ENCODE results near the gene SIPA1L2. TPM values are rescaled to one million over a fixed set of nuclear protein-coding genes. Genes with fewer than 3 reads are reported as not detected.

SIPA1L2 gene
- total RNA-seq, 1 experiment from 2014 or later: 12.5 TPM

DNA sequence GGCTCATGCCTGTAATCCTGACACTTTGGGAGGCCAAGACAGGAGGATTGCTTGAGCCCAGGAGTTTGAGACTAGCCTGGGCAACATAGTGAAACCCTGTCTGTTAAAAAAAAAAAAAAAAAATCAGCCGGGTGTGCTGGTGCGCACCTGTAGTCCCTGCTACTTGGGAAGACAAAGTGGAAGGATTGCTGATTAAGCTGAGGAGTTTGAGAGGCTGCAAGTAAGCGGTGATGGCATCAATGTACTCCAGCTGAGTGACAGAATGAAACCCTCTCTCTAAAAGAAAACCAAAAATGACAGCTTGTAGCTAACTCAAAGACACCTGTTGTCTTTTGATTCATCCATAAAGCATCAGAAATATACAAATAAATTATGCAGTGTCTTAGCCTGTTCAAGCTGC lies 31.8 kb downstream of the SIPA1L2 start:
- CTCF ChIA-PET: interaction anchor here (1.4 kb wide), 1 partner anchor 30 kb away, joined by 4 read pairs; no protein-coding TSS in a partner anchor

DNA sequence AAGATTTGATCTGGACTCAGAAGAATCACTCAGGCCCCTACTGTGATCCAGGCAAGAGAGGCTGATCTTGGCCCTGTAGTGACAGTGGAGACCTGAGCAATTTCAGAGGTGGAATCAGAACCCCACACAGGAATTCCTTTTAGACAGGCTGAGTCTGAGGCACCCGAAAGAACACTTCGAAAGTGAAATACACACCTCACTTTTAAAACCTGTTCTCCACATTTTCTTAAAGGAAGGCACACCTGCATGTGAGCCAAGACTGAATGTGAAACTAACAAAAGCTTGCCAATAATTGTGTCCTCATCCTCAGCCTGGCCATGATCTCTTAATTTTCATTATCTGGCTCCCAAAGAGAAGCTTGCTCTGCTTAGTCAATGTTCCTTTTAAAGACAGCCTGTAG lies 32.2 kb downstream of the SIPA1L2 start:
- Histone ChIP-seq H3K9me2 (ENCODE audit: insufficient read depth) (no peaks in the 10 kb centered on the region), H3K4me1 (ENCODE audit: control insufficient read depth in 1 of 2, insufficient read depth in 2 of 2, low read length in 2 of 2) (peaks cover 4 to 8% of the 10 kb centered on the region in 2 experiments; a peak in 2 of 4 replicates), H3K79me2 (ENCODE audit: insufficient read depth, low read length) (no peaks in the 10 kb centered on the region), H3K27me3 (ENCODE audit: insufficient read depth, low read length) (no peaks in the 10 kb centered on the region), H3K4me3 (replicated peaks in 1 of 2; ENCODE audit: low read depth in 1 of 2, low read length in 2 of 2) (no peak overlapping the region), H4K20me1 (ENCODE audit: insufficient read depth) (no peaks in the 10 kb centered on the region), H2AFZ (ENCODE audit: low read depth, low read length, poor library complexity, severe bottlenecking) (no peak overlapping the region), H3K4me2 (ENCODE audit: low read length) (no peak overlapping the region), H3K36me3 (ENCODE audit: control insufficient read depth in 1 of 2, insufficient read depth in 2 of 2, low read length in 2 of 2) (no peaks in the 10 kb centered on the region), H3K27ac (ENCODE audit: low read depth, low read length) (no peak overlapping the region), H3K9me3 (ENCODE audit: control insufficient read depth in 1 of 2, insufficient read depth in 1 of 2, low read depth in 1 of 2, low read length in 2 of 2) (no peaks in the 10 kb centered on the region), H3K9ac (ENCODE audit: low read length) (no peak overlapping the region)
- BruUV-seq (replicated peaks): no TSS peak
- ATAC-seq (no peak), DNase-seq (ENCODE audit: low read depth, low spot score) (no peak)
- TF ChIP-seq YY1 (IDR thresholded peaks at IDR 0.05; ENCODE audit: extremely low read depth, insufficient replicate concordance, low read depth, low read length) (no peak), SRF (IDR thresholded peaks at IDR 0.05; ENCODE audit: low read depth) (no peak), EZH2 (IDR thresholded peaks at IDR 0.05) (no peak), FOSL1 (IDR thresholded peaks at IDR 0.05; ENCODE audit: low read depth) (no peak), ZNF274 (IDR thresholded peaks at IDR 0.05; ENCODE audit: low read depth, low read length) (no peak), SP1 (IDR thresholded peaks at IDR 0.05; ENCODE audit: low read depth) (no peak), POLR2AphosphoS5 (IDR thresholded peaks at IDR 0.05; ENCODE audit: low read depth, low read length) (no peak), EGR1 (IDR thresholded peaks at IDR 0.05; ENCODE audit: low read depth) (no peak)
- TF ChIP-seq, protein P1, sequence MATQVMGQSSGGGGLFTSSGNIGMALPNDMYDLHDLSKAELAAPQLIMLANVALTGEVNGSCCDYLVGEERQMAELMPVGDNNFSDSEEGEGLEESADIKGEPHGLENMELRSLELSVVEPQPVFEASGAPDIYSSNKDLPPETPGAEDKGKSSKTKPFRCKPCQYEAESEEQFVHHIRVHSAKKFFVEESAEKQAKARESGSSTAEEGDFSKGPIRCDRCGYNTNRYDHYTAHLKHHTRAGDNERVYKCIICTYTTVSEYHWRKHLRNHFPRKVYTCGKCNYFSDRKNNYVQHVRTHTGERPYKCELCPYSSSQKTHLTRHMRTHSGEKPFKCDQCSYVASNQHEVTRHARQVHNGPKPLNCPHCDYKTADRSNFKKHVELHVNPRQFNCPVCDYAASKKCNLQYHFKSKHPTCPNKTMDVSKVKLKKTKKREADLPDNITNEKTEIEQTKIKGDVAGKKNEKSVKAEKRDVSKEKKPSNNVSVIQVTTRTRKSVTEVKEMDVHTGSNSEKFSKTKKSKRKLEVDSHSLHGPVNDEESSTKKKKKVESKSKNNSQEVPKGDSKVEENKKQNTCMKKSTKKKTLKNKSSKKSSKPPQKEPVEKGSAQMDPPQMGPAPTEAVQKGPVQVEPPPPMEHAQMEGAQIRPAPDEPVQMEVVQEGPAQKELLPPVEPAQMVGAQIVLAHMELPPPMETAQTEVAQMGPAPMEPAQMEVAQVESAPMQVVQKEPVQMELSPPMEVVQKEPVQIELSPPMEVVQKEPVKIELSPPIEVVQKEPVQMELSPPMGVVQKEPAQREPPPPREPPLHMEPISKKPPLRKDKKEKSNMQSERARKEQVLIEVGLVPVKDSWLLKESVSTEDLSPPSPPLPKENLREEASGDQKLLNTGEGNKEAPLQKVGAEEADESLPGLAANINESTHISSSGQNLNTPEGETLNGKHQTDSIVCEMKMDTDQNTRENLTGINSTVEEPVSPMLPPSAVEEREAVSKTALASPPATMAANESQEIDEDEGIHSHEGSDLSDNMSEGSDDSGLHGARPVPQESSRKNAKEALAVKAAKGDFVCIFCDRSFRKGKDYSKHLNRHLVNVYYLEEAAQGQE (IDR thresholded peaks at IDR 0.05; ENCODE audit: low read depth): no peak
- RAD21 ChIA-PET (ENCODE audit: low non-redundant PET in 1 of 2, low total read pairs in 2 of 2, uncharacterized antibody in 2 of 2, unreplicated experiment in 2 of 2): no interaction called here
- intact Hi-C loops (cut with micrococcal nuclease): no loop called here
- CTCF ChIA-PET: interaction anchor here (1.4 kb wide), 1 partner anchor 30 kb away, joined by 4 read pairs; no protein-coding TSS in a partner anchor
- POLR2A ChIA-PET: no interaction called here

More for the DNA sequence above, 31.8 kb downstream of the SIPA1L2 start:
- Histone ChIP-seq H3K9ac (ENCODE audit: low read length) (no peak overlapping the region), H3K27me3 (ENCODE audit: insufficient read depth, low read length) (no peaks in the 10 kb centered on the region), H3K9me3 (ENCODE audit: control insufficient read depth in 1 of 2, insufficient read depth in 1 of 2, low read depth in 1 of 2, low read length in 2 of 2) (no peaks in the 10 kb centered on the region), H3K79me2 (ENCODE audit: insufficient read depth, low read length) (no peaks in the 10 kb centered on the region), H4K20me1 (ENCODE audit: insufficient read depth) (no peaks in the 10 kb centered on the region), H3K27ac (ENCODE audit: low read depth, low read length) (no peak overlapping the region), H3K9me2 (ENCODE audit: insufficient read depth) (no peaks in the 10 kb centered on the region), H3K36me3 (ENCODE audit: control insufficient read depth in 1 of 2, insufficient read depth in 2 of 2, low read length in 2 of 2) (no peaks in the 10 kb centered on the region), H3K4me2 (ENCODE audit: low read length) (no peak overlapping the region), H3K4me3 (replicated peaks in 1 of 2; ENCODE audit: low read depth in 1 of 2, low read length in 2 of 2) (no peak overlapping the region), H2AFZ (ENCODE audit: low read depth, low read length, poor library complexity, severe bottlenecking) (no peak overlapping the region), H3K4me1 (ENCODE audit: control insufficient read depth in 1 of 2, insufficient read depth in 2 of 2, low read length in 2 of 2) (peaks cover 4 to 8% of the 10 kb centered on the region in 2 experiments; a peak in 2 of 4 replicates)
- ATAC-seq: no peak
- DNase-seq (ENCODE audit: low read depth, low spot score): no peak
- BruUV-seq (replicated peaks): no TSS peak
- intact Hi-C loops (cut with micrococcal nuclease): no loop called here
- POLR2A ChIA-PET: no interaction called here
- RAD21 ChIA-PET (ENCODE audit: low non-redundant PET in 1 of 2, low total read pairs in 2 of 2, uncharacterized antibody in 2 of 2, unreplicated experiment in 2 of 2): interaction anchor here in 1 of 2 experiments (0.7 kb wide), 1 partner anchor 728 kb away, joined by 4 read pairs; no protein-coding TSS in a partner anchor
- TF ChIP-seq SP1 (IDR thresholded peaks at IDR 0.05; ENCODE audit: low read depth): no peak

Data from HCT116 (cell line).